ENCODE measurements around the gene SHROOM2.

SHROOM2 gene

GRCh38 chrX:9940421-9940820 lies 154.2 kb downstream of the SHROOM2 start:
- Histone ChIP-seq H3K36me3 (ENCODE audit: insufficient read depth, low read length) (peaks cover 23% of the 10 kb centered on the region), H3K27me3 (ENCODE audit: insufficient read depth, low read length) (no peaks in the 10 kb centered on the region), H3K9me3 (ENCODE audit: low read length) (peaks cover 5% of the 10 kb centered on the region), H3K4me1 (ENCODE audit: insufficient read depth, low read length) (no peaks in the 10 kb centered on the region), H2AFZ (ENCODE audit: low read depth, low read length) (no peak overlapping the region), H3K4me3 (ENCODE audit: low read length) (no peak overlapping the region)

- Histone ChIP-seq H3K9me3 (ENCODE audit: low read length) (peaks cover 2% of the 10 kb centered on the region), H2AFZ (ENCODE audit: low read depth, low read length) (no peak overlapping the region), H3K36me3 (ENCODE audit: insufficient read depth, low read length) (peaks cover 20% of the 10 kb centered on the region), H3K4me1 (ENCODE audit: insufficient read depth, low read length) (no peaks in the 10 kb centered on the region), H3K27me3 (ENCODE audit: insufficient read depth, low read length) (no peaks in the 10 kb centered on the region), H3K4me3 (ENCODE audit: low read length) (no peak overlapping the region)
Measured at GRCh38 chrX:9942086-9942485, 155.9 kb downstream of the SHROOM2 start.

- H3K9me3 ChIP-seq (ENCODE audit: low read length) = peaks cover 2% of the 10 kb centered on the region
- no peak overlapping the region for H3K4me3 ChIP-seq (ENCODE audit: low read length)
- no peak overlapping the region for H2AFZ ChIP-seq (ENCODE audit: low read depth, low read length)
- H3K36me3 ChIP-seq (ENCODE audit: insufficient read depth, low read length) = peaks cover 17% of the 10 kb centered on the region
- H3K27me3 ChIP-seq (ENCODE audit: insufficient read depth, low read length) = no peaks in the 10 kb centered on the region
- H3K4me1 ChIP-seq (ENCODE audit: insufficient read depth, low read length) = no peaks in the 10 kb centered on the region
Measured at GRCh38 chrX:9943420-9943819, 157.2 kb downstream of the SHROOM2 start.

- Histone ChIP-seq H3K27me3 (ENCODE audit: insufficient read depth, low read length) (no peaks in the 10 kb centered on the region), H3K4me3 (ENCODE audit: low read length) (no peak overlapping the region), H3K4me1 (ENCODE audit: insufficient read depth, low read length) (no peaks in the 10 kb centered on the region), H2AFZ (ENCODE audit: low read depth, low read length) (no peak overlapping the region), H3K36me3 (ENCODE audit: insufficient read depth, low read length) (peaks cover 10% of the 10 kb centered on the region), H3K9me3 (ENCODE audit: low read length) (peaks cover 2% of the 10 kb centered on the region)
Measured at GRCh38 chrX:9947131-9947794, 161.0 kb downstream of the SHROOM2 start.

GRCh38 chrX:9948406-9948805 lies 162.2 kb downstream of the SHROOM2 start:
- Histone ChIP-seq H3K27me3 (ENCODE audit: insufficient read depth, low read length) (no peaks in the 10 kb centered on the region), H3K9me3 (ENCODE audit: low read length) (peaks cover 5% of the 10 kb centered on the region), H2AFZ (ENCODE audit: low read depth, low read length) (no peak overlapping the region), H3K4me1 (ENCODE audit: insufficient read depth, low read length) (no peaks in the 10 kb centered on the region), H3K36me3 (ENCODE audit: insufficient read depth, low read length) (peaks cover 10% of the 10 kb centered on the region), H3K4me3 (ENCODE audit: low read length) (no peak overlapping the region)

- Histone ChIP-seq H3K4me1 (ENCODE audit: insufficient read depth, low read length) (no peaks in the 10 kb centered on the region), H3K36me3 (ENCODE audit: insufficient read depth, low read length) (peaks cover 6% of the 10 kb centered on the region), H3K27me3 (ENCODE audit: insufficient read depth, low read length) (no peaks in the 10 kb centered on the region), H3K4me3 (ENCODE audit: low read length) (no peak overlapping the region), H2AFZ (ENCODE audit: low read depth, low read length) (no peak overlapping the region), H3K9me3 (ENCODE audit: low read length) (peaks cover 3% of the 10 kb centered on the region)
Measured at GRCh38 chrX:9952300-9952699, 166.1 kb downstream of the SHROOM2 start.

- no peak overlapping the region for H3K4me3 ChIP-seq (ENCODE audit: low read length)
- H3K27me3 ChIP-seq (ENCODE audit: insufficient read depth, low read length) = no peaks in the 10 kb centered on the region
- H3K4me1 ChIP-seq (ENCODE audit: insufficient read depth, low read length) = no peaks in the 10 kb centered on the region
- H3K9me3 ChIP-seq (ENCODE audit: low read length) = peaks cover 3% of the 10 kb centered on the region
- peaks cover 6% of the 10 kb centered on the region for H3K36me3 ChIP-seq (ENCODE audit: insufficient read depth, low read length)
- H2AFZ ChIP-seq (ENCODE audit: low read depth, low read length) = no peak overlapping the region
Measured at GRCh38 chrX:9953396-9953795, 167.2 kb downstream of the SHROOM2 start.

- H3K4me1 ChIP-seq (ENCODE audit: insufficient read depth, low read length) = no peaks in the 10 kb centered on the region
- H3K4me3 ChIP-seq (ENCODE audit: low read length) = no peak overlapping the region
- H3K36me3 ChIP-seq (ENCODE audit: insufficient read depth, low read length) = no peaks in the 10 kb centered on the region
- no peaks in the 10 kb centered on the region for H3K27me3 ChIP-seq (ENCODE audit: insufficient read depth, low read length)
- peaks cover 3% of the 10 kb centered on the region for H3K9me3 ChIP-seq (ENCODE audit: low read length)
- no peak overlapping the region for H2AFZ ChIP-seq (ENCODE audit: low read depth, low read length)
Measured at GRCh38 chrX:9955506-9955905, 169.3 kb downstream of the SHROOM2 start.

GRCh38 chrX:9957743-9958142 lies 171.5 kb downstream of the SHROOM2 start:
- H3K4me1 ChIP-seq (ENCODE audit: insufficient read depth, low read length) = no peaks in the 10 kb centered on the region
- H3K27me3 ChIP-seq (ENCODE audit: insufficient read depth, low read length) = no peaks in the 10 kb centered on the region
- H2AFZ ChIP-seq (ENCODE audit: low read depth, low read length) = no peak overlapping the region
- no peak overlapping the region for H3K4me3 ChIP-seq (ENCODE audit: low read length)
- H3K9me3 ChIP-seq (ENCODE audit: low read length) = peaks cover 3% of the 10 kb centered on the region
- no peaks in the 10 kb centered on the region for H3K36me3 ChIP-seq (ENCODE audit: insufficient read depth, low read length)

- Histone ChIP-seq H3K4me3 (ENCODE audit: low read length) (no peak overlapping the region), H3K4me1 (ENCODE audit: insufficient read depth, low read length) (no peaks in the 10 kb centered on the region), H3K9me3 (ENCODE audit: low read length) (peaks cover under 1% of the 10 kb centered on the region), H2AFZ (ENCODE audit: low read depth, low read length) (no peak overlapping the region), H3K27me3 (ENCODE audit: insufficient read depth, low read length) (no peaks in the 10 kb centered on the region), H3K36me3 (ENCODE audit: insufficient read depth, low read length) (no peaks in the 10 kb centered on the region)
Measured at GRCh38 chrX:9958183-9958582, 172.0 kb downstream of the SHROOM2 start.

GRCh38 chrX:9961750-9962149 lies 175.5 kb downstream of the SHROOM2 start:
- H3K4me3 ChIP-seq (ENCODE audit: low read length) = no peak overlapping the region
- no peaks in the 10 kb centered on the region for H3K27me3 ChIP-seq (ENCODE audit: insufficient read depth, low read length)
- no peaks in the 10 kb centered on the region for H3K36me3 ChIP-seq (ENCODE audit: insufficient read depth, low read length)
- H2AFZ ChIP-seq (ENCODE audit: low read depth, low read length) = no peak overlapping the region
- no peaks in the 10 kb centered on the region for H3K9me3 ChIP-seq (ENCODE audit: low read length)
- H3K4me1 ChIP-seq (ENCODE audit: insufficient read depth, low read length) = no peaks in the 10 kb centered on the region

GRCh38 chrX:9966775-9967408 lies 180.7 kb downstream of the SHROOM2 start, which contains the start of gene CLDN34:
Gene CLDN34 (plus strand): TSS chrX:9967358. CDS start chrX:9967358, 0 bp downstream.
- Histone ChIP-seq H3K4me3 (ENCODE audit: low read length) (no peak within 1 kb of the TSS), H3K4me1 (ENCODE audit: insufficient read depth, low read length) (no peaks in the 10 kb centered on the region), H3K27me3 (ENCODE audit: insufficient read depth, low read length) (no peaks in the 10 kb centered on the region), H3K36me3 (ENCODE audit: insufficient read depth, low read length) (no peaks in the 10 kb centered on the region), H3K9me3 (ENCODE audit: low read length) (no peaks in the 10 kb centered on the region), H2AFZ (ENCODE audit: low read depth, low read length) (no peak within 1 kb of the TSS)

GRCh38 chrX:9977635-9978034 lies 191.4 kb downstream of the SHROOM2 start:
- H3K4me3 ChIP-seq (ENCODE audit: low read length) = no peak overlapping the region
- H3K27me3 ChIP-seq (ENCODE audit: insufficient read depth, low read length) = no peaks in the 10 kb centered on the region
- no peak overlapping the region for H2AFZ ChIP-seq (ENCODE audit: low read depth, low read length)
- H3K9me3 ChIP-seq (ENCODE audit: low read length) = peaks cover 3% of the 10 kb centered on the region
- H3K36me3 ChIP-seq (ENCODE audit: insufficient read depth, low read length) = no peaks in the 10 kb centered on the region
- H3K4me1 ChIP-seq (ENCODE audit: insufficient read depth, low read length) = no peaks in the 10 kb centered on the region
